Activated B cell treated with CpG ODN at 0.5 μM for 24 hours (primary cell): Measurements from ENCODE around the gene RAB43. TPM values are rescaled to one million over a fixed set of nuclear protein-coding genes. Genes with fewer than 3 reads are reported as not detected.

Source experiments
- ATAC-seq: fragments of 200-7000 bp; cut with Tn5 transposase; one replicate; pipeline ENCODE4 v1.10.0; 2021; ENCODE audit warnings: low read depth, mild to moderate bottlenecking, moderate library complexity
- CTCF ChIA-PET: fragments of 350-600 bp; sonication (Branson Sonifier 250); formaldehyde crosslinking; loops from one replicate; lab custom pipeline; 2021; ENCODE audit warnings: antibody characterized with exemption; lab: Charles Lee
- POLR2A ChIA-PET: fragments of 350-600 bp; sonication (Branson Sonifier 250); formaldehyde crosslinking; loops from one replicate; lab custom pipeline; 2021; ENCODE audit warnings: antibody characterized with exemption; lab: Charles Lee
- DNase-seq: peaks from one replicate; pipeline ENCODE4 v3.0.0; 2022
- H3K27ac Mint-ChIP-seq: one replicate; pipeline ENCODE4 v1.8.0; 2020; ENCODE audit warnings: mixed read lengths
- H3K27me3 Mint-ChIP-seq: one replicate; pipeline ENCODE4 v1.8.0; 2021; ENCODE audit warnings: mixed read lengths
- H3K36me3 Mint-ChIP-seq: one replicate; pipeline ENCODE4 v1.8.0; 2021; ENCODE audit warnings: low read depth, mixed read lengths
- H3K4me1 Mint-ChIP-seq: one replicate; pipeline ENCODE4 v1.8.0; 2021; ENCODE audit warnings: mixed read lengths
- H3K4me3 Mint-ChIP-seq: one replicate; pipeline ENCODE4 v1.8.0; 2020; ENCODE audit warnings: mild to moderate bottlenecking, mixed read lengths
- H3K9me3 Mint-ChIP-seq: one replicate; pipeline ENCODE4 v1.8.0; 2020; ENCODE audit warnings: mixed read lengths
- intact Hi-C: fragments of 100-400 bp; cut with micrococcal nuclease; formaldehyde crosslinking; loops from one replicate; pipeline ENCODE4 v1.15.1; 2024
- total RNA-seq: library from RNA; stranded (reverse); gene quantifications from 2 replicates; pipeline ENCODE4 v1.2.3, GENCODE V29; 2022
- TF ChIP-seq, protein P1 (sequence below): fragments of 200-600 bp; IDR thresholded peaks from one replicate; pipeline ENCODE4 v1.8.0; 2022; ENCODE audit warnings: antibody characterized with exemption, mild to moderate bottlenecking

The RAB43 gene
- total RNA-seq, 1 donor from 2014 or later, result 12.8 TPM

DNA sequence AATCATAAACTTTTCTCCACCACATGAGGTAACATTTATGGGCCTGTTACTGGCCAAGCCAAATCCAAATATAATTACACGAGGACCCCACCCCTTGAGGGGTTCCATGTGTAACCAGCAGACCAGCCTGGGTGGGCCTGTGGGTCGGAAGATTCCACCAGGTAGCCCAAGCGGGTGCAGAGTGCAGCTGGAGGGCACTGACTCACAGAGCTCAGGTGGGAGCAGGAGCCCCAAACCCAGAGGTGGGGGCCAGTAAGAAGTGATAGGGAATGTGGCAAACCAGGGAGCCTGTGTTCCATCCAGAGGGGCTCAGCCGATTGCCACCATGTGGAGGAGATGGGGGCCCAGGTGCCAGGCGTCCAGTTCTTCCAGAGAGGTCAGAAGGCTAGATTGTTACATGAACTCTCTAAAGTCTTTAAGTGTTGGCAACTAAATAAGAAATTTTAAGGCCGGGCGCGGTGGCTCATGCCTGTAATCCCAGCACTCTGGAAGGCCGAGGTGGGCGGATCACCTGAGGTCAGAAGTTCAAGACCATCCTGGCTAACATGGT, 58.4 kb downstream of the RAB43 start:
- Mint-ChIP-seq H3K27me3 (peaks cover 37% of the 10 kb centered on the region), H3K27ac (no peak overlapping the region), H3K36me3 (no peaks in the 10 kb centered on the region), H3K4me1 (peaks cover 6% of the 10 kb centered on the region), H3K4me3 (no peak overlapping the region), H3K9me3 (no peaks in the 10 kb centered on the region)
- TF ChIP-seq, protein P1, sequence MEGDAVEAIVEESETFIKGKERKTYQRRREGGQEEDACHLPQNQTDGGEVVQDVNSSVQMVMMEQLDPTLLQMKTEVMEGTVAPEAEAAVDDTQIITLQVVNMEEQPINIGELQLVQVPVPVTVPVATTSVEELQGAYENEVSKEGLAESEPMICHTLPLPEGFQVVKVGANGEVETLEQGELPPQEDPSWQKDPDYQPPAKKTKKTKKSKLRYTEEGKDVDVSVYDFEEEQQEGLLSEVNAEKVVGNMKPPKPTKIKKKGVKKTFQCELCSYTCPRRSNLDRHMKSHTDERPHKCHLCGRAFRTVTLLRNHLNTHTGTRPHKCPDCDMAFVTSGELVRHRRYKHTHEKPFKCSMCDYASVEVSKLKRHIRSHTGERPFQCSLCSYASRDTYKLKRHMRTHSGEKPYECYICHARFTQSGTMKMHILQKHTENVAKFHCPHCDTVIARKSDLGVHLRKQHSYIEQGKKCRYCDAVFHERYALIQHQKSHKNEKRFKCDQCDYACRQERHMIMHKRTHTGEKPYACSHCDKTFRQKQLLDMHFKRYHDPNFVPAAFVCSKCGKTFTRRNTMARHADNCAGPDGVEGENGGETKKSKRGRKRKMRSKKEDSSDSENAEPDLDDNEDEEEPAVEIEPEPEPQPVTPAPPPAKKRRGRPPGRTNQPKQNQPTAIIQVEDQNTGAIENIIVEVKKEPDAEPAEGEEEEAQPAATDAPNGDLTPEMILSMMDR, result no peak
- CTCF ChIA-PET, result no interaction called here
- intact Hi-C loops, result no loop called here
- ATAC-seq, result no peak
- no peak for DNase-seq
- POLR2A ChIA-PET, result no interaction called here

DNA sequence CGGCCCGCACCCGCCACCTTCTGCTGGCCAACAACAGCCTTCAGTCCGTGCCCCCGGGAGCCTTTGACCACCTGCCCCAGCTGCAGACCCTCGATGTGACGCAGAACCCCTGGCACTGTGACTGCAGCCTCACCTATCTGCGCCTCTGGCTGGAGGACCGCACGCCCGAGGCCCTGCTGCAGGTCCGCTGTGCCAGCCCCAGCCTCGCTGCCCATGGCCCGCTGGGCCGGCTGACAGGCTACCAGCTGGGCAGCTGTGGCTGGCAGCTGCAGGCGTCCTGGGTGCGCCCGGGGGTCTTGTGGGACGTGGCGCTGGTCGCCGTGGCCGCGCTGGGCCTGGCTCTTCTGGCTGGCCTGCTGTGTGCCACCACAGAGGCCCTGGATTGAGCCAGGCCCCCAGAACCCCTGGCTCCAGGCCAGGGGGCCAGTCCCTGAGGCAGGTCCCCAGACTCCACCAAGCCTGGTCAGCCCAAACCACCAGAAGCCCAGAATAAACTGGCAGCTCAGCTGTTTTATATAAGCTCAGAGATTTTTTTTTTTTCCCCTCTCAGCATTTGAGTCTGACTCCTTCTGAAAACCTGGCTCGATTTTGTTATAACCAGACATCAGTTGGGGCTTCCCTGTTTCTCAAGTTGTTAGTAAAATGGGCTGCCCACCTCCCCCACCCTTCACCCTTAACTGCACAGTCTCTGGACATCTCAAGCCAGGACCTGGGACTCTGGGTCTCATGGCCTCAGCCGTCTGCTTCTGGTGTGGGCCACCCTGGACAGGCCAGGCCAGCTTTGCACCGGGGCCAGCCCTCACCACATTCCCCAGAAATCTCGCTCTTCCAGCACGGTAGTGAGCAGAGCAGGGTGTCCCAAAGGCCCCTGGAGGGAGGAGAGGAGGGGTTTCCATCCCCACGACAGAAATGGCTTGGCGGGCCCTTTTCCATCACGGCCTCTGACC, 59.4 kb downstream of the RAB43 start:
- ATAC-seq (no peak), DNase-seq (no peak)
- H3K27ac Mint-ChIP-seq, result no peak overlapping the region
- TF ChIP-seq, protein P1, result no peak
- H3K4me1 Mint-ChIP-seq, result peaks cover 5% of the 10 kb centered on the region
- peaks cover 35% of the 10 kb centered on the region for H3K27me3 Mint-ChIP-seq
- intact Hi-C loops, result no loop called here
- H3K4me3 Mint-ChIP-seq, result no peak overlapping the region
- H3K36me3 Mint-ChIP-seq, result no peaks in the 10 kb centered on the region
- ChIA-PET POLR2A (no interaction called here), CTCF (no interaction called here)
- no peaks in the 10 kb centered on the region for H3K9me3 Mint-ChIP-seq

DNA sequence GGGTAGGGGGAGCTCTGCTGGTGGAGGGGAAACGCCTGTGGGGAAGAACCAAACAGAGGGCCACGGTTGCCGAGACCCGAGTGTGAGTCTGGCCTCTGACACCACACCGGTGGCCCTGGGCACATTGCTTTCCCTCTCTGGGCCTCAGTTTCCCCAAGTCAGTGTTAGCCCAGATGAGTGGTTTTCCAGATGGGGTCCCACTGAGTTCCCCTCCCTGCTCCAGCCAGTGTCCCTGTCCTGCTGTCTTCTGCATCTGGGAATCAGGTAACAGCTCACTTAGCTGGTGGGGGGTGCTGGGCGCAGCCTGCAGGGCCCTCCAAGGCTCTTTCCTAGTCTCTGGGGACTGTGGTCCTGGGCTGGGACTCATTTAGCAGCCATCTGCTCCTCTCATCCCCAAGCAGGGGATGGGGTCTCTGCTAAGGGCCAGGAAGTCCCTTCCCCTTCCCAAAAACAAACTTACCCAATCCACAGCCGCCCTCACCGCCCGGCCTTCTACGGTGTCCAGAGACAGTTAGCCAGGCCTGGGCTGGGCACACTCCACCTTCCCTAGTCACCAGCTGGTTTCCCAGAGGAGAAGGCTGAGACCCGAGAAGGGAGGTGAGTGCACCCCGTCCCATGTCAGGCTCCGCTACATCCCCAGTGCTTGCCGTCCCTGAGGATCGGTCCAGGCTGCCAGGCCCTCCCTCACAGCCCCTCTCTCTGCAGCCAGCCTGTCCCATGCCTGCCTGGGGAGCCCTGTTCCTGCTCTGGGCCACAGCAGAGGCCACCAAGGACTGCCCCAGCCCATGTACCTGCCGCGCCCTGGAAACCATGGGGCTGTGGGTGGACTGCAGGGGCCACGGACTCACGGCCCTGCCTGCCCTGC, 60.3 kb downstream of the RAB43 start:
- Mint-ChIP-seq H3K9me3 (no peaks in the 10 kb centered on the region), H3K27me3 (peaks cover 37% of the 10 kb centered on the region), H3K36me3 (no peaks in the 10 kb centered on the region), H3K4me1 (peaks cover 5% of the 10 kb centered on the region), H3K4me3 (no peak overlapping the region), H3K27ac (no peak overlapping the region)
- CTCF ChIA-PET, result no interaction called here
- DNase-seq (no peak), ATAC-seq (no peak)
- intact Hi-C loops, result no loop called here
- TF ChIP-seq, protein P1, result no peak
- POLR2A ChIA-PET, result no interaction called here

DNA sequence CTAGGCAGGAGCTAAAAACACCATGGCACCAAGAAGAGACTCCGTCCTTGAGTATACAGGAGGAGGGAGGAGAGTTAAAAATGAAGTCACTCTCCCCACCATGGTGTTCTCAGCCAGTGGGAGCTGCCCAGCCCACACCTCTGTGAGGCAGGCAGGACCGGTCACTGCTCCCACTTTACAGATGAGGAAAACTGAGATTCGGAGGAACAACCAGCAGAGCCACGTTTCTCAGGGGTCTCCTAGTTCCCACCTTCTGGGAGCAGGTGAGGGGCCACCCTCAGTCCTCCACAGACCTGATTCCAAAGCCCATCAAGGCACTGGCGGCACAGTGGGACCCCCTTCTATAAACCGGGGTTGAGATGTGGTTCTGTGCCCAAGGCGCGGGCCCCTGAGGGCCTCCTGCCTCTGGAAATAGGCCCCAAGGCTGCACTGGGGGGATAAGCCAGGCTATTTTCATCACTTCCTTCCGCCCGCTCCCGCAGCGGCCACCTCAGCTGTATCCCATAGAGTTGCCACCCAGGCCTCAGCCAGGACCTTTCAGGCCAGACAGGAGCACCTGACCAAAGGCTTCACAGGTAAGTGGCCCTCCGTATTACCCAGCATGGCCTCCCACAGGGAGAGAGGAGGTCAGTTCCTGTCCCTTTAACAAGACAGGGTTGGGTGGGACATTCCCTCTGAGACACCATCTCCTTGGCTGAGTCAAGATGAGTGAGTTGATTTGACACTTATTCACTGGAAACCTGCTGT, 61.2 kb downstream of the RAB43 start, which contains the start of gene GP9:
Gene GP9, plus strand, starts transcription at position 504 of the 747 bp plus-strand sequence. CDS start 961 bp downstream, outside the sequence.
- POLR2A ChIA-PET, result no interaction called here
- Mint-ChIP-seq H3K4me1 (peaks cover 5% of the 10 kb centered on the region), H3K4me3 (no peak within 1 kb of the TSS), H3K36me3 (no peaks in the 10 kb centered on the region), H3K27ac (no peak within 1 kb of the TSS), H3K27me3 (peaks cover 38% of the 10 kb centered on the region), H3K9me3 (no peaks in the 10 kb centered on the region)
- DNase-seq (no peak), ATAC-seq (no peak)
- CTCF ChIA-PET, result no interaction called here
- TF ChIP-seq, protein P1, result no peak
- intact Hi-C loops, result no loop called here
